ENCODE results near the gene MRM2.

MRM2 gene

DNA sequence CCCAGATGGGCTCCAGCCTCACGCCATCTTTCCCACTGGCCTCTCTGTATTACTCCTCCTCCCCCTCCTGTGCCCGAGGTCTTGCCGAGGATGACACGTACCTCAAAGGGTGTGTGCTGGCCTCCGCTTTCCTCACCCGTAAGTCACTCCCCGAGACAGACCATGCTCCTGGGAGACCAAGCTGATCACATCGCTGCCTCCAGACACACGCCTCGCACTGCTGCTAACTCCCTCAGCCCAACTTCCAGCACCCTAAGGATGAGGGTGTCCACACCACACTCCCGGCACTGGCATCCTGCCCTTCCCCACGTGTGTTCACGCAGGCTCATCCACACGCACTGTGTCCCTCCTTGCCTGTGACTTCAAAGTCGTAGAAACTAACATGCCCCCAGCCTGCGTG lies 33.3 kb downstream of the MRM2 start:
- Histone ChIP-seq H3K4me1 (ENCODE audit: insufficient read depth, low read length) (no peaks in the 10 kb centered on the region), H3K27me3 (ENCODE audit: insufficient read depth, low read length) (no peaks in the 10 kb centered on the region), H3K36me3 (ENCODE audit: insufficient read depth, low read depth, low read length) (peaks cover 66% of the 10 kb centered on the region), H3K9ac (ENCODE audit: low read depth, low read length) (no peak overlapping the region), H3K4me3 (ENCODE audit: low read length) (no peak overlapping the region), H3K27ac (ENCODE audit: low read length) (no peak overlapping the region), H3K9me3 (ENCODE audit: insufficient read depth, low read depth, low read length) (no peaks in the 10 kb centered on the region)

DNA sequence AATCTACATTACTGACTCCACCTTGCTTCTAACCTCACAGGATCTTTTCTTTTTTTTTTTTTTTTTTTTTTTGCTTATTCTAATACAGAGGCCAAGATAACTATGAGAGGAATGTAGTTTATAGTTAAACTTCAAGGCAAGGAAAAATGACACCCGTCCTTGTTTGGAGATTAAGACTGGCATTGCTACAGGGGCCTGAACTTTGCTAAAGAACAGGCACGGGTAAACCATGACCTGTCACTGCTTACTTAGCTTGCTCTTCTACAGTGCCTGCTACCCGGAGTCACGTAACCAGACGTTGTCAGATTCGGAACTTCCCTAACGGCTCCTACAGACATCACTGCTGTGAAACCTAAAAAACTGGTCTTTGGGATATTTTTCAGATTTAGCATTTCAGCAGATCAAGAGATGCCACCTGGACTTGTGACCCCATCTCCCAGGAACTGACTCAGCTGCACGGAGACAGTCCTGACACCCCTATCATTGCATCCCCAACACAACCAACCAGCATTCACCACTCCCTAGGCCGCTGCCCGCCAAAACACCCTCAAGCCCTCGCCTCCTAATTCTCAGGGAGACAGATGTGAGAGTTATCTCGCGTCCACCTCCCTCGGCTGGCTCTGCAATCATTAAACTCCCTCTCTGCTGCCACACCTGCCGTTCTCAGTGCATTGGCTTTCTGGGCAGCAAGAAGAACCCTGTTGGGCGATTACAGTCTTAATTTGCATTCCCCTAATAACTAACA lies 36.8 kb downstream of the MRM2 start:
- H3K4me3 ChIP-seq (ENCODE audit: low read length) = no peak overlapping the region
- no peak overlapping the region for H3K27ac ChIP-seq (ENCODE audit: low read length)
- H3K9me3 ChIP-seq (ENCODE audit: insufficient read depth, low read depth, low read length) = no peaks in the 10 kb centered on the region
- no peaks in the 10 kb centered on the region for H3K27me3 ChIP-seq (ENCODE audit: insufficient read depth, low read length)
- peaks cover 41% of the 10 kb centered on the region for H3K36me3 ChIP-seq (ENCODE audit: insufficient read depth, low read depth, low read length)
- no peaks in the 10 kb centered on the region for H3K4me1 ChIP-seq (ENCODE audit: insufficient read depth, low read length)
- H3K9ac ChIP-seq (ENCODE audit: low read depth, low read length) = no peak overlapping the region

DNA sequence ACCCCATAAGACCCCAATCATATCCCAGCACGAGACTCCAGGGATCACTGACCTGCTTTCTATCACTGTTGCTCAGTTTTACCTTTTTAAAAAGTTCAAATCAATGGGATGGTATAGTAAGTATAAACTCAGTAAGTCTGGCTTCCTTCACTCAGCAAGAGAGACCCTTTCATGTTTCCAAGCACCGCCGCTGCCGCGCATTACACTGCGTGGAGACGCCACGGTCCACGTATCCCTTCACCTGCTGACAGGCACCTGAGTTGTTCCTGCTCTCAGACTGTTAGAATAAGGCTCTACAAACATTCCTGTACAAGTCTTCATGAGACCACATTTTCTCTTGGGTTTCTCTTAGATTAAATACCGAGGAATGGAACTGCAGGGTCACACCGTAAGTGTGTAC lies 37.6 kb downstream of the MRM2 start:
- H3K27me3 ChIP-seq (ENCODE audit: insufficient read depth, low read length) = no peaks in the 10 kb centered on the region
- no peaks in the 10 kb centered on the region for H3K4me1 ChIP-seq (ENCODE audit: insufficient read depth, low read length)
- H3K4me3 ChIP-seq (ENCODE audit: low read length) = no peak overlapping the region
- no peaks in the 10 kb centered on the region for H3K9me3 ChIP-seq (ENCODE audit: insufficient read depth, low read depth, low read length)
- no peak overlapping the region for H3K9ac ChIP-seq (ENCODE audit: low read depth, low read length)
- H3K36me3 ChIP-seq (ENCODE audit: insufficient read depth, low read depth, low read length) = peaks cover 48% of the 10 kb centered on the region
- H3K27ac ChIP-seq (ENCODE audit: low read length) = no peak overlapping the region

DNA sequence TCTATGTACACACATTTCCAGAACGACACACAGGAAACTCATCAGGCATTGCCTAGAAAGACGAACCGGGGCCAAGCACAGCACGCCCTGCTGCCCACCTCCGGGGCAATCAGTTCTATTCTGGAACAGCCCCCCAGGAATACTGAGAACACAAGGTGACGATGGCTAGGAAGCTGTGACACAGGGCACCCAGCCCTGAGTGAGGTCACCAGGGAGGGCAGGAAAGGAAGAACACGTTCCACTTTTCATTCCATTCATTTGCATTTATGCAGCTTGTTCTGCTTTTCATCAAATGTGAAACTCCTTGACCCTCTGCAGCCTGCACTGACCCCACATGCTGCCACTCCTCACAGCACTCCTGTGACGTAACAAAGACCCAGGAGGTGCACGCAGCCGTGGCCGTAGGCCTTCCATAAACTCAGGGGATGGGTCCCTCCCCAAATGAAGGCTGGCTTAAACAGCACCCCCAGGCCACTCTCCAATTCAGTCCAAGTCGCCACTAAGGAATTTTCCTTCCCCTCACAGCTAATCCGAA lies 38.2 kb downstream of the MRM2 start:
- no peak overlapping the region for H3K27ac ChIP-seq (ENCODE audit: low read length)
- peaks cover 50% of the 10 kb centered on the region for H3K36me3 ChIP-seq (ENCODE audit: insufficient read depth, low read depth, low read length)
- H3K27me3 ChIP-seq (ENCODE audit: insufficient read depth, low read length) = no peaks in the 10 kb centered on the region

DNA sequence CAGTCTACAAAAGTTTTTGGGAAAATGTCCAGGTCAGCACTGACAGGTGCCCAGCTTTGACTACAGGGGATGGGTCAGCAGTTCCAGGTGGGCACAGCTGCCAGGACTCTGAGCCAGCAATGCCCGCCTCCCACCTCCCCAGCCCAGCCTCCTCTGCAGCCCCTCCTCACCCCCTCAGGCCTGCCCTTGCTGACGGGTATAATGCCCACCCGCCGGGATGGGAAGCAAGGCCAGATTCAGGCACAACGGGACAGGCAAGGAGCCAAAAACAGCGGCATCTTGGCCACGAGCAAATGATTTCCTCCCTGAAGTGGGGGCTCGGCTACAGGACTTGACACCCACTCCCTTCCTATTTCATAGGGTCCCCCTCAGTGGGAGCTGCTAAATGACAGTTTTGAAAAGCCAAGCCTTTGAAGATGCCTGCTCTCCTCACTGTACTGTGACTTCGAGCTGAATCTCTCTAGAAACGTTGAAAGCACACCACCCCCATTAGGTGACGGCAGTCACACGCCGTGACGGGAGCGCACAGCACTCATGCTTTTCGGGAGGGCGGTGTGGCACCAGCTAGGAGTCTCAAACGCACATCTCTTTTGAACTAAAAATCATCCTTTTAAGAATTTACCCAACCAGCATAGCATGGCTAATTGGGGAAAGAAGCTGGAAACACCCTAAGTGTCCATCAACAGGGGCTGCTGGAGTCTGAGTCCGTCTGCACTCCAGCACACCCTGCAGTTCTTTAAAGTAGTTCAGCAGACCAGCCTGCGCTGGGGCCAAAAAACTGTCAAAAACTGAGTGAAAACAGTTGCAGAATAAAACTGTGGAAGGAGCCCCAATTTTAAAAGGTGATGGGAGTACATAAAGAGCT lies 38.9 kb downstream of the MRM2 start:
- Histone ChIP-seq H3K4me1 (ENCODE audit: insufficient read depth, low read length) (no peaks in the 10 kb centered on the region), H3K36me3 (ENCODE audit: insufficient read depth, low read depth, low read length) (peaks cover 44% of the 10 kb centered on the region), H3K4me3 (ENCODE audit: low read length) (no peak overlapping the region), H3K27me3 (ENCODE audit: insufficient read depth, low read length) (no peaks in the 10 kb centered on the region), H3K9ac (ENCODE audit: low read depth, low read length) (no peak overlapping the region), H3K9me3 (ENCODE audit: insufficient read depth, low read depth, low read length) (no peaks in the 10 kb centered on the region), H3K27ac (ENCODE audit: low read length) (no peak overlapping the region)

More for the DNA sequence above, 38.2 kb downstream of the MRM2 start:
- H3K4me1 ChIP-seq (ENCODE audit: insufficient read depth, low read length) = no peaks in the 10 kb centered on the region
- H3K4me3 ChIP-seq (ENCODE audit: low read length) = no peak overlapping the region
- H3K9ac ChIP-seq (ENCODE audit: low read depth, low read length) = no peak overlapping the region
- no peaks in the 10 kb centered on the region for H3K9me3 ChIP-seq (ENCODE audit: insufficient read depth, low read depth, low read length)

DNA sequence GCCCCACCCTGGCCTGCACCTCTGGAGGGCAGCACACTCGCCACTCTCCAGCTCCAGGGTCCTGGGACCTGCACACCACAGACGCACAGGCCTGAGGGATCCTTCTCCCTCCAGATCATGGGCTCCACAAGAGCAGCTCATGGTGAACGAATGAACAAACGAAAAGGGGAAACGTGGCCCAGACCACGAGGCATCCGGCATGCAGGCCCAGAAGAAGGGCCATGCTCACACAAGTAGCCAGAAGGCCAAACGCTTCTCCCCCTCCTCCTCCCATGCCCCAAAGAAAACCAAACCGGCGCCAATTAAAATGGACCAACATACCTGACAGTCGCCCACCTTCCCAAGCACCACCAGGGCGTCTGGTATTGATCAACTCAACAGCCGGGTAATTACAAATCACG lies 39.6 kb downstream of the MRM2 start:
- Histone ChIP-seq H3K9me3 (ENCODE audit: insufficient read depth, low read depth, low read length) (no peaks in the 10 kb centered on the region), H3K4me1 (ENCODE audit: insufficient read depth, low read length) (no peaks in the 10 kb centered on the region), H3K27me3 (ENCODE audit: insufficient read depth, low read length) (no peaks in the 10 kb centered on the region), H3K9ac (ENCODE audit: low read depth, low read length) (no peak overlapping the region), H3K36me3 (ENCODE audit: insufficient read depth, low read depth, low read length) (peaks cover 36% of the 10 kb centered on the region), H3K27ac (ENCODE audit: low read length) (no peak overlapping the region), H3K4me3 (ENCODE audit: low read length) (no peak overlapping the region)

DNA sequence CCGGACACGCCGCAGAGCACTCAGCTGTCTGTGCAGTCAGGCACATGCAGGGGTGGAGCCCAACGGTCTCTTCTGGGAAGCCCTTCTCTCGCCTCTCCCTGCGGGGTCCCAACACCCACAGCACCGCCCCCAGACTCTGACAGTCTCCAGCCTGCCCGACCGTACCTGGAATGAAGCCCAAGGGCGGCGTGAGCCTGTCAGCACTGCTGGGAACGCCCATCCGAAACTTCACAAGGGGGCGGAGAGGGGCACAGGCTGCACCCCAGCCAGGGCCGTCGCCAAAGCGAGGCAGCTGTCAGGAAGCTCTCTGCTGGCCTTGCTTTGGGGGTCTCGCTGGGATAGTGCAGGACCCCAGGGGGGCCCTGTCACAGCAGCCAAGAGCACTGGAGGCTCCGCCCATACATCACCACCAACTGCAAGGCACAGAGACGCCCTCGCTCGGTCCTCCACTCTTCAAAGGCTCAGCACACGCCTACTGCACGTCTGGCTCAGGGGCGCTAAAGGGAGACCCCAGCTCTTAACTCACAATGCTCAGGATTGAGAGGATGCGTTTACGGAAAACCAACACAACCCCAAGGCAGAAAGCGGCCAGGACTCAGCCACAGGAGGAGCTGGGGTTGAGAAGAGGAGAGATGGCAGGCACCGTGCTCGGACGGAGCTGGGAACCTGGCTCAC lies 40.2 kb downstream of the MRM2 start:
- no peak overlapping the region for H3K9ac ChIP-seq (ENCODE audit: low read depth, low read length)
- H3K36me3 ChIP-seq (ENCODE audit: insufficient read depth, low read depth, low read length) = peaks cover 34% of the 10 kb centered on the region
- H3K9me3 ChIP-seq (ENCODE audit: insufficient read depth, low read depth, low read length) = no peaks in the 10 kb centered on the region
- no peaks in the 10 kb centered on the region for H3K4me1 ChIP-seq (ENCODE audit: insufficient read depth, low read length)
- no peaks in the 10 kb centered on the region for H3K27me3 ChIP-seq (ENCODE audit: insufficient read depth, low read length)
- no peak overlapping the region for H3K27ac ChIP-seq (ENCODE audit: low read length)
- H3K4me3 ChIP-seq (ENCODE audit: low read length) = no peak overlapping the region

DNA sequence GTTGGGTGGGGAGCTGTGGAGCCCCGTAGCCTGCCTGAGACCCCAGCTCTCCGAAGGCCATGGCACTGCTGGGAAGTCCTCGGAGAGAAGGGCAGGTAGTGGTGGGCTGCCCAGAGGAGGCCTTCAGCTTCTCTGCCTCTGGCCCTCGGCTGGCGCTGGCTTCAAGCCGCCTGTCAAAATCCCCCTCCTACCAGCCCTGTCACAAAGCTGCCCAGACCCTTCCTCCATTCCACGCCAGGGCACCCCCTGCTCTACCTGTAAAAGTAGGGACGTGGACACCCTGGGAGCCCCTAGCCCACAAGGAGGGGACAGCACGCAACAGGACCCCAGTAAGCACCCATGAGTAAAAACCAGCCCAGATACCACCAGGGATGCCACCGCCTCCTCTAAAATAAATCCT lies 40.9 kb downstream of the MRM2 start:
- H3K9me3 ChIP-seq (ENCODE audit: insufficient read depth, low read depth, low read length) = no peaks in the 10 kb centered on the region
- H3K27me3 ChIP-seq (ENCODE audit: insufficient read depth, low read length) = no peaks in the 10 kb centered on the region
- H3K4me3 ChIP-seq (ENCODE audit: low read length) = no peak overlapping the region
- H3K9ac ChIP-seq (ENCODE audit: low read depth, low read length) = no peak overlapping the region
- no peak overlapping the region for H3K27ac ChIP-seq (ENCODE audit: low read length)
- peaks cover 36% of the 10 kb centered on the region for H3K36me3 ChIP-seq (ENCODE audit: insufficient read depth, low read depth, low read length)
- H3K4me1 ChIP-seq (ENCODE audit: insufficient read depth, low read length) = no peaks in the 10 kb centered on the region

DNA sequence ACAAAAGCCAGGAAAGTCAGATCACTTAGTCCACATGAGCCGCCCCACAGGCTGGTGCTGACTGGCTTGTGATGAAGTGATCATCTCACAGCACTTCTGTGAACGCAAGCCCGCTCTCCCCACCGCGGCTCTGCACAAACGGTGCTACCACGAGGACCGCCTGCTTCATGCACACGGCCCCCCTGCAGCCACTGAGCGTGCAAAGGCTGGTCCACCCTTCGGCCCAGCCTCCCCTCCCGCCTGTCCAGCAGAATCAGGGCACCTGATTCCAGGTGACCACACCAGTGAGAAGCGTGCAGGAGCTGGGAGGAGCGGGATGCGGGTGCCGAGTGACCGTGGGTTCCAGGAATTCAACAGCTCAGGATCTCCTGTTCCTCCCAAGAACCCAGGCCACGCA lies 41.4 kb downstream of the MRM2 start:
- Histone ChIP-seq H3K27ac (ENCODE audit: low read length) (no peak overlapping the region), H3K4me1 (ENCODE audit: insufficient read depth, low read length) (no peaks in the 10 kb centered on the region), H3K9ac (ENCODE audit: low read depth, low read length) (no peak overlapping the region), H3K9me3 (ENCODE audit: insufficient read depth, low read depth, low read length) (peaks cover 4% of the 10 kb centered on the region), H3K27me3 (ENCODE audit: insufficient read depth, low read length) (no peaks in the 10 kb centered on the region), H3K36me3 (ENCODE audit: insufficient read depth, low read depth, low read length) (peaks cover 41% of the 10 kb centered on the region), H3K4me3 (ENCODE audit: low read length) (no peak overlapping the region)

DNA sequence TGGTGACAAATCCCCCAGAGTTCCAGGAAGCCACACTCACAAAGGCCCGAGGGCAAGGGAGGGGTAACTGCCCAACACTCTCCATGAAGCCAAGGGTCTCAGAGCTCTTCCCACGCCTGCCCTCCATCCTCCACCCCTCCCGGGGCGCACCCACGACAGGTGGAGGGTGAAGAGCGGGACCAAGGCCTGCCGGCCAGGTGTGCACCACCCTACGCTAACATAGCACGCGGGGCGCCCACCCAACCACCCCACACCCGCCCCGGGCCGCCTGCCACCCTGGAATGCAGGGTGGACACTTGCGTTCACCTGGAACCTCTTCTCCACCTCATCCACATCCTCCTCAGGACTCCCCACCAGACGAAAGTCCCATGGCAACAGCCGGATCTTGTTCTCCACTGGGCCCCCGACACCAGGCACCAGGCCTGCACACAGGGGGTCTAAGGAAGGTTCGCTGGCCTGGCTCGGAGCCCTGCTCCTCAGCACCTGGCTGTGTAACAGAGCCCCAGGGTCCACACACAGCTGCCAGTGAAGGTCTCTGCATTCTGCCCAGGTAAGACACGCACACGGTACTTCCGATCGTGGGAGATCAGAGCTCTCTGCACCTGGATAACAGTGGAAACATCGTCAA lies 41.9 kb downstream of the MRM2 start:
- H3K9me3 ChIP-seq (ENCODE audit: insufficient read depth, low read depth, low read length) = peaks cover 8% of the 10 kb centered on the region
- no peak overlapping the region for H3K27ac ChIP-seq (ENCODE audit: low read length)
- H3K27me3 ChIP-seq (ENCODE audit: insufficient read depth, low read length) = no peaks in the 10 kb centered on the region
- peaks cover 46% of the 10 kb centered on the region for H3K36me3 ChIP-seq (ENCODE audit: insufficient read depth, low read depth, low read length)
- H3K9ac ChIP-seq (ENCODE audit: low read depth, low read length) = no peak overlapping the region
- no peak overlapping the region for H3K4me3 ChIP-seq (ENCODE audit: low read length)
- H3K4me1 ChIP-seq (ENCODE audit: insufficient read depth, low read length) = no peaks in the 10 kb centered on the region

DNA sequence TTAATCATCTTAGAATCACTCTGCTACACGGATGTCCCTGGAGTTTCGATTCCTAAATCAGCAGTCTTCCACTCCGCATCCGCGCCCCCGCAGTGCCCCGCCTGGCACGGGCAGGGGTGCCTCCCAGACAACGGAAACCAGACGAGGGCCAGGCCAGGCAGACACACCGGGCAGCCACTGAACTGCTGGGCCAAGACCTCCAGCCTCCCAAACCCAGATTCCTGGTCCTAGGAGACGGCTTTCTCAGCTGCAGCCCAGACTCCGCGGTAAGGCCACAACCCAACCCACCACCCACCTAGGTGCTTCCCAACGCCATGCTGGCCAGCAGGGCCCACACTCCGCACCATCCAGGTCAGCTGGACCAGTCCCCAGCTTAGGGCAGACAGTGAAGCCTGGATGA lies 42.5 kb downstream of the MRM2 start:
- H3K36me3 ChIP-seq (ENCODE audit: insufficient read depth, low read depth, low read length) = peaks cover 44% of the 10 kb centered on the region
- no peak overlapping the region for H3K9ac ChIP-seq (ENCODE audit: low read depth, low read length)
- no peaks in the 10 kb centered on the region for H3K27me3 ChIP-seq (ENCODE audit: insufficient read depth, low read length)
- peaks cover 8% of the 10 kb centered on the region for H3K9me3 ChIP-seq (ENCODE audit: insufficient read depth, low read depth, low read length)
- H3K4me1 ChIP-seq (ENCODE audit: insufficient read depth, low read length) = no peaks in the 10 kb centered on the region
- H3K4me3 ChIP-seq (ENCODE audit: low read length) = no peak overlapping the region
- no peak overlapping the region for H3K27ac ChIP-seq (ENCODE audit: low read length)

All from iPS-20b (cell line).